SK-N-SH (cell line): ENCODE data around the gene PER3. TPM values are rescaled to one million over a fixed set of nuclear protein-coding genes. Genes with fewer than 3 reads are reported as not detected.

ENCODE experiments used
- CTCF ChIA-PET: fragments of 300-600, 350-600 bp; formaldehyde crosslinking; extraction: SDS; loops from one replicate; lab custom pipeline; 2021; lab: Yijun Ruan, JAX
- POLR2A ChIA-PET: fragments of 350-600 bp; sonication (Branson Sonifier 250); formaldehyde crosslinking; extraction: SDS; loops from one replicate; lab custom pipeline; 2020; ENCODE audit warnings: antibody characterized with exemption, inconsistent platforms; lab: Yijun Ruan, JAX
- DNase-seq: peaks from one replicate; pipeline ENCODE4 v3.0.0; 2012
- H2AFZ ChIP-seq: fragments of 200-600 bp; sonication (generic); 2 replicates; pipeline ENCODE4 v1.8.1; 2016; ENCODE audit warnings: antibody characterized with exemption, mild to moderate bottlenecking, low read depth
- H3F3A ChIP-seq: fragments of 200-600 bp; sonication (generic); replicated peaks from 2 replicates; pipeline ENCODE3; 2016; ENCODE audit warnings: antibody characterized with exemption, mild to moderate bottlenecking; ENCODE audit not compliant: insufficient read depth
- H3K27ac ChIP-seq, 2 experiments: fragments of 200-500 bp in 1 of 2; fragments of 200-600 bp in 1 of 2; sonication (Bioruptor generic) in 1 of 2; sonication (generic), shearing (Covaris generic) in 1 of 2; 2 replicates each; pipeline versions ENCODE4 v1.5.1 to v1.6.1; 2014 to 2016; ENCODE audit warnings: low read depth in 2 of 2, inconsistent platforms in 1 of 2, low read length in 1 of 2, mild to moderate bottlenecking in 1 of 2, mixed read lengths in 1 of 2
- H3K27me3 ChIP-seq: fragments of 200-600 bp; sonication (generic), shearing (Covaris generic); 2 replicates; pipeline ENCODE4 v1.6.1; 2016; ENCODE audit warnings: mixed run types; ENCODE audit not compliant: insufficient read depth
- H3K36me3 ChIP-seq, 2 experiments: fragments of 200-500 bp in 1 of 2; fragments of 200-600 bp in 1 of 2; sonication (Bioruptor generic) in 1 of 2; sonication (generic) in 1 of 2; replicated peaks in 1 of 2; 2 replicates each; pipeline versions ENCODE3 to v1.5.1; 2014 to 2016; ENCODE audit warnings: low read length in 1 of 2, mild to moderate bottlenecking in 1 of 2; ENCODE audit not compliant: insufficient read depth in 2 of 2, control insufficient read depth in 1 of 2
- H3K4me1 ChIP-seq, 2 experiments: fragments of 200-500 bp in 1 of 2; fragments of 200-600 bp in 1 of 2; sonication (Bioruptor generic) in 1 of 2; sonication (generic), shearing (Covaris generic) in 1 of 2; 2 replicates each; pipeline versions ENCODE4 v1.5.1 to v1.6.1; 2014 to 2016; ENCODE audit warnings: low read depth in 1 of 2, low read length in 1 of 2, mixed run types in 1 of 2; ENCODE audit not compliant: insufficient read depth in 2 of 2, control insufficient read depth in 1 of 2
- H3K4me2 ChIP-seq: fragments of 200-600 bp; sonication (generic), shearing (Covaris generic); 2 replicates; pipeline ENCODE4 v1.6.1; 2017; ENCODE audit warnings: mixed run types
- H3K4me3 ChIP-seq, 2 experiments: fragments of 200-500 bp in 1 of 2; fragments of 200-600 bp in 1 of 2; sonication (Bioruptor generic) in 1 of 2; sonication (generic), shearing (Covaris generic) in 1 of 2; 2 replicates each; pipeline versions ENCODE4 v1.5.1 to v1.8.1; 2014 to 2016; ENCODE audit warnings: low read depth in 2 of 2, inconsistent platforms in 1 of 2, low read length in 1 of 2, mild to moderate bottlenecking in 1 of 2, mixed read lengths in 1 of 2, moderate library complexity in 1 of 2
- H3K79me2 ChIP-seq: fragments of 200-600 bp; sonication (generic); 2 replicates; pipeline ENCODE4 v1.8.1; 2017; ENCODE audit warnings: mild to moderate bottlenecking; ENCODE audit not compliant: insufficient read depth
- H3K9ac ChIP-seq: fragments of 200-600 bp; sonication (generic); 2 replicates; pipeline ENCODE4 v1.6.1; 2017; ENCODE audit warnings: mixed run types
- H3K9me2 ChIP-seq: fragments of 200-600 bp; sonication (generic); 2 replicates; pipeline ENCODE4 v1.6.1; 2017; ENCODE audit warnings: mixed run types
- H3K9me3 ChIP-seq: fragments of 200-600 bp; sonication (generic); 2 replicates; pipeline ENCODE4 v1.6.1; 2017; ENCODE audit warnings: mixed run types, mild to moderate bottlenecking, moderate library complexity
- H4K20me1 ChIP-seq: fragments of 200-600 bp; sonication (generic); 2 replicates; pipeline ENCODE4 v1.6.1; 2017; ENCODE audit warnings: mild to moderate bottlenecking, mixed run types; ENCODE audit not compliant: insufficient read depth
- CTCF ChIP-seq: fragments of 200-600 bp; sonication (generic); IDR thresholded peaks from 2 replicates; pipeline ENCODE4 v1.6.1; 2017; ENCODE audit warnings: antibody characterized with exemption, mild to moderate bottlenecking, moderate library complexity
- EZH2phosphoT487 ChIP-seq: fragments of 200-600 bp; sonication (generic); IDR thresholded peaks from 2 replicates; pipeline ENCODE4 v1.6.1; 2017; ENCODE audit warnings: low read depth, mixed run types, mild to moderate bottlenecking, antibody characterized with exemption, moderate library complexity, borderline replicate concordance
- FOSL2 ChIP-seq: IDR thresholded peaks from 2 replicates; pipeline ENCODE4 v1.4.0; 2012; ENCODE audit warnings: low read depth, mild to moderate bottlenecking, moderate library complexity, borderline replicate concordance
- FOXM1 ChIP-seq: IDR thresholded peaks from 2 replicates; pipeline ENCODE4 v1.4.0; 2012; ENCODE audit warnings: low read depth, mild to moderate bottlenecking
- GABPA ChIP-seq: IDR thresholded peaks from 2 replicates; pipeline ENCODE4 v1.4.0; 2012; ENCODE audit warnings: low read depth, mild to moderate bottlenecking
- IRF3 ChIP-seq: fragments of 150-350 bp; IDR thresholded peaks from 2 replicates; pipeline ENCODE4 v1.6.1; 2016; ENCODE audit warnings: mild to moderate bottlenecking, low read depth, low read length
- JUND ChIP-seq: IDR thresholded peaks from 2 replicates; pipeline ENCODE4 v1.4.0; 2012
- MEF2A ChIP-seq: IDR thresholded peaks from 2 replicates; pipeline ENCODE4 v1.4.0; 2012; ENCODE audit warnings: low read depth, borderline replicate concordance
- MXI1 ChIP-seq: IDR thresholded peaks from 2 replicates; pipeline ENCODE4 v1.6.1; 2012; ENCODE audit warnings: mild to moderate bottlenecking, low read depth, low read length, improper control_type of control experiment
- NFIC ChIP-seq: IDR thresholded peaks from 2 replicates; pipeline ENCODE4 v1.4.0; 2012; ENCODE audit warnings: borderline replicate concordance
- NRF1 ChIP-seq: IDR thresholded peaks from 2 replicates; pipeline ENCODE4 v1.6.1; 2012; ENCODE audit warnings: low read depth, mild to moderate bottlenecking, low read length
- RAD21 ChIP-seq: IDR thresholded peaks from 2 replicates; pipeline ENCODE4 v1.6.1; 2012; ENCODE audit warnings: mild to moderate bottlenecking, low read length
- RCOR1 ChIP-seq: fragments of 150-350 bp; IDR thresholded peaks from 2 replicates; pipeline ENCODE4 v1.6.1; 2017; ENCODE audit warnings: antibody characterized with exemption, low read length
- SIN3A ChIP-seq: IDR thresholded peaks from 2 replicates; pipeline ENCODE4 v1.6.1; 2012; ENCODE audit warnings: low read depth, mild to moderate bottlenecking, low read length, moderate library complexity, borderline replicate concordance
- SMC3 ChIP-seq: IDR thresholded peaks from 2 replicates; pipeline ENCODE4 v1.6.1; 2012; ENCODE audit warnings: low read depth, low read length, improper control_type of control experiment
- TAF1 ChIP-seq: IDR thresholded peaks from 2 replicates; pipeline ENCODE4 v1.6.1; 2012; ENCODE audit warnings: low read depth, mild to moderate bottlenecking, low read length, moderate library complexity, borderline replicate concordance
- TCF12 ChIP-seq: IDR thresholded peaks from 2 replicates; pipeline ENCODE4 v1.4.0; 2012
- YY1 ChIP-seq: IDR thresholded peaks from 2 replicates; pipeline ENCODE4 v1.4.0; 2012; ENCODE audit warnings: low read depth, mild to moderate bottlenecking
- ZBTB33 ChIP-seq: IDR thresholded peaks from 2 replicates; pipeline ENCODE4 v1.4.0; 2012; ENCODE audit warnings: low read depth, borderline replicate concordance
- WGBS: methylation state at CpG from one replicate; pipeline ENCODE4 v1.1.6; 2017; ENCODE audit warnings: low lambda C conversion rate; 5-methylcytosine and 5-hydroxymethylcytosine counted together
- polyA plus RNA-seq, 3 experiments: library from polyadenylated mRNA; depleted of rRNA; stranded (reverse); fragments of >200 nt; gene quantifications; 2 replicates each; pipeline ENCODE4 v1.2.3, GENCODE V29; 2012

Gene PER3
- polyA plus RNA-seq, 1 of the 3 experiments (the other 2 are of a cell fraction), result 6.0 TPM

GRCh38 chr1:7824701-7825100, 40.6 kb downstream of the PER3 start:
- peaks cover 55 to 65% of the 10 kb centered on the region in 2 experiments for H3K36me3 ChIP-seq
- no peak overlapping the region for H3K4me2 ChIP-seq
- H3K27ac ChIP-seq, result no peak overlapping the region
- H3K4me1 ChIP-seq, result no peaks in the 10 kb centered on the region
- H2AFZ ChIP-seq, result no peak overlapping the region
- ChIA-PET CTCF (interaction anchor here (1.3 to 1.5 kb wide), 3 partner anchors 11 to 16 kb away, joined by 3 to 5 read pairs (median 3); no protein-coding TSS in a partner anchor), POLR2A (no interaction called here)
- H3K79me2 ChIP-seq, result no peaks in the 10 kb centered on the region
- no peak overlapping the region for H3K9ac ChIP-seq
- TF ChIP-seq GABPA, result no peak
- TF ChIP-seq MXI1, result no peak
- TF ChIP-seq TCF12, result no peak
- TF ChIP-seq NRF1, result no peak
- no peak for TF ChIP-seq IRF3
- no peak for TF ChIP-seq TAF1
- TF ChIP-seq SMC3, result no peak
- no peak for TF ChIP-seq YY1
- no peak for TF ChIP-seq FOXM1
- TF ChIP-seq RAD21, result no peak
- TF ChIP-seq SIN3A, result no peak
- no peak for TF ChIP-seq NFIC
- TF ChIP-seq CTCF, result no peak
- TF ChIP-seq EZH2phosphoT487, result no peak
- WGBS, result 94% methylated on average over 7 of the region's 8 CpGs
- no peaks in the 10 kb centered on the region for H3K27me3 ChIP-seq
- no peaks in the 10 kb centered on the region for H3K9me3 ChIP-seq
- H3K4me3 ChIP-seq, result no peak overlapping the region
- DNase-seq, result no peak
- no peaks in the 10 kb centered on the region for H3F3A ChIP-seq
- H3K9me2 ChIP-seq, result no peaks in the 10 kb centered on the region
- no peaks in the 10 kb centered on the region for H4K20me1 ChIP-seq

- DNase-seq, result no peak
- Histone ChIP-seq H3K9me2 (no peaks in the 10 kb centered on the region), H3K27ac (no peak overlapping the region), H3K27me3 (no peaks in the 10 kb centered on the region), H3F3A (no peaks in the 10 kb centered on the region), H3K4me2 (no peak overlapping the region), H3K36me3 (peaks cover 54 to 65% of the 10 kb centered on the region in 2 experiments), H3K9ac (no peak overlapping the region), H3K4me3 (no peak overlapping the region), H3K79me2 (no peaks in the 10 kb centered on the region), H3K4me1 (no peaks in the 10 kb centered on the region), H4K20me1 (no peaks in the 10 kb centered on the region), H3K9me3 (no peaks in the 10 kb centered on the region), H2AFZ (no peak overlapping the region)
- ChIA-PET CTCF (interaction anchor here (1.2 kb wide), 1 partner anchor 18 kb away, joined by 4 read pairs; no protein-coding TSS in a partner anchor), POLR2A (no interaction called here)
- 93% methylated on average over 7 of the region's 7 CpGs for WGBS
- no peak for TF ChIP-seq FOSL2
- no peak for TF ChIP-seq RCOR1
- no peak for TF ChIP-seq EZH2phosphoT487
- TF ChIP-seq IRF3, result no peak
- TF ChIP-seq JUND, result no peak
- TF ChIP-seq MEF2A, result no peak
- TF ChIP-seq SMC3, result no peak
- no peak for TF ChIP-seq ZBTB33
Observed at GRCh38 chr1:7826363-7826762, 42.3 kb downstream of the PER3 start.
